ENCODE measurements around the gene WARS2.

The WARS2 gene

DNA sequence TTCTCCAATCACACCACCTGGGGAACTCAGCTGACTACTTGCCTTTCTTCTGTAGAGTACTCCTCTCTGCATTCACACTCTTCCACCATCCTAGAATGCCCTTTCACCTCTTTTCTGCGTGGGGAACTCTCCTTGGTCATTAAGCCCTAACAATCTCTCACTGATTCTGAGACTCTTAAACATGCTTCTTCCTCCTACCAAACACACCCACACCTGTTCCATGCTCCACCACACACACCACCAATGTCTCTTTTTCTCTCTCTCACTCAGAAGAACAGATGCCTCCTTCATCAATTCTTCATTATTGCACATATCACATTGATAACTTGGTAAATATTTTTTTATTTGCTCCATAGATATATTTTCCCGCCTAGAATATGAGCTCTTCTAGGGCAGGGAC is 53.6 kb downstream of the WARS2 start:
- no peaks in the 10 kb centered on the region; the same call in 1 of the 2 replicates for H3K9me3 ChIP-seq (ENCODE audit: control insufficient read depth, insufficient read depth, low read length)
- no peak overlapping the region for H3K9ac ChIP-seq (ENCODE audit: low read depth, low read length)
- H3K36me3 ChIP-seq (ENCODE audit: insufficient read depth, low read length) = no peaks in the 10 kb centered on the region
- H3K4me1 ChIP-seq (ENCODE audit: insufficient read depth, low read length) = peaks cover 8% of the 10 kb centered on the region; the same call in 1 of the 2 replicates

DNA sequence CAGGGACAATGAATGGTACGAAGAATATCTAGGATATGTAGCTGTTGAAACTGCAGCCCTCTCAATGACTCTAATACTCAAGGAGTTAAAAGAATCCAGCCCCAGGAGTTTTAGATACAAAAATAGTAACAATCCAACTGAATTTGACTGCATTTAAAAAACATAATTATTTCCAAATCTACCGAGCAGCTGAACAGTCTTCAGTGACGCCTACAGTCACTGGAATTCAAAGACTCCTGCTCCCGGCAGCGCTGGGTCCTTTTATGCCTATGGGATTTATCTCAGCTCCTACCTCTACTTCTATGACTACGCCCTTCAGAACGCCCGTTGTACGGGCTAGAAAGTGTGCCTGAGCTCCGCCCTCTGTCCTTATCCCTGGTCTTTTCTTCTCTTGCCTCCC is 55.7 kb downstream of the WARS2 start:
- peaks cover 16% of the 10 kb centered on the region; the same call in 1 of the 2 replicates for H3K4me1 ChIP-seq (ENCODE audit: insufficient read depth, low read length)

DNA sequence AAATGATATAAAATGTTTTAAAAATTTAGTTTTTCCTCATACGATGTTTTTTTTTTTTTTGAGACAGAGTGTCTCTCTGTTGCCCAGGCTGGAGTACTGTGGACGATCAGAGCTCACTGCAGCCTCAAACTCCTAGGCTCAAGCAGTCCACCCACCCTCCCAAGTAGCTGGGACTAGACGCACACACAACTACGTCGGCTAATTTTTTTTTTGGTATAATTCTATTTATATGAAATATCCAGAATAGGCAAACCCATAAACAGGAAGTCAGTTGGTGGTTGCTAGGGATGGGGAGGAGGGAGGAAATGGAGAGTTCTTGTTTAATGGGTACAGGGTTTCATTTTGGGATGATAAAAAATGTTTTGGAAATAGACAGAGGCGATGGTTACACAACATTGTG is 56.5 kb downstream of the WARS2 start:
- Histone ChIP-seq H3K9me3 (ENCODE audit: control insufficient read depth, insufficient read depth, low read length) (no peaks in the 10 kb centered on the region), H3K9ac (ENCODE audit: low read depth, low read length) (no peak overlapping the region), H3K4me1 (ENCODE audit: insufficient read depth, low read length) (peaks cover 16% of the 10 kb centered on the region; the same call in 1 of the 2 replicates), H3K36me3 (ENCODE audit: insufficient read depth, low read length) (no peaks in the 10 kb centered on the region)

More for the DNA sequence above, 55.7 kb downstream of the WARS2 start:
- Histone ChIP-seq H3K9me3 (ENCODE audit: control insufficient read depth, insufficient read depth, low read length) (no peaks in the 10 kb centered on the region), H3K36me3 (ENCODE audit: insufficient read depth, low read length) (no peaks in the 10 kb centered on the region), H3K9ac (ENCODE audit: low read depth, low read length) (no peak overlapping the region)

DNA sequence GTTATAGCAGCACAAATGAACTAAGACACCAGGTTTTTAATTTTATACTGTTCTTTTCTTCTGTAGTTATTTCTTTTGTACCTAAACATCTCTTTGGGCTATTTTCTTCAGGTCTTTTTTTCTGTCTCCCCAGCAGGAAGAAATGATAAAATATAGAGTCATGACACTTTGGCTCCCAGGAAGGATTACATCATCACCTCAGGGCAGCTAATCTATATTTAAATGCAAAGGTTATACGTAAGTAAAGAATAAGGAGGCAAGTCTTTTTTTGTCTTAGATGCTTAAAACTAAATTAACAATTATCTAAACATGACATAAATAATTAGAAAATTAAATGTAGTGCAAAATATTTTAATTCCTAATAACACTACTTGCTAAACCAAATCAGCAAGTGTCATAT is 57.0 kb downstream of the WARS2 start:
- H3K36me3 ChIP-seq (ENCODE audit: insufficient read depth, low read length) = no peaks in the 10 kb centered on the region
- peaks cover 16% of the 10 kb centered on the region; the same call in 1 of the 2 replicates for H3K4me1 ChIP-seq (ENCODE audit: insufficient read depth, low read length)
- no peak overlapping the region for H3K9ac ChIP-seq (ENCODE audit: low read depth, low read length)
- no peaks in the 10 kb centered on the region for H3K9me3 ChIP-seq (ENCODE audit: control insufficient read depth, insufficient read depth, low read length)

DNA sequence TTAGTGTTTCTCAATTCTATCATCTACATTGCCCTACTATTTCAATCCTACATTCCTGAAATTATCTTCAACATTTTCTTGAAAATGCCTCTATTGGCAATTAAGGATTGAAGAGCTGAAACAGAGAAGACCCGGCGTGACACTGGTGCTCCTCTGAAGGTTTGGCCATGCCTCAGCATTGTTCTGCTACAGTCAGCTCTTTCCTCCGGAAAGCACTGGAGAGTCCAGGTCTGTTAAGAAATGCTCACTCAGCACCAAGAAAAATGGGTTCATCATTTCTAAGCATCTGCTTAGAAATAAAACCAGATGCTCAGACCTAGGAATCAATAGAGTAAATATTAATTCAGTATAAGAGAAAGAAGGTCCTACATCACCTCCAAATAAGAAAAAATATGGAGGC is 58.8 kb downstream of the WARS2 start:
- no peak overlapping the region for H3K9ac ChIP-seq (ENCODE audit: low read depth, low read length)
- no peaks in the 10 kb centered on the region for H3K9me3 ChIP-seq (ENCODE audit: control insufficient read depth, insufficient read depth, low read length)
- H3K4me1 ChIP-seq (ENCODE audit: insufficient read depth, low read length) = peaks cover 7% of the 10 kb centered on the region; the same call in 1 of the 2 replicates
- H3K36me3 ChIP-seq (ENCODE audit: insufficient read depth, low read length) = no peaks in the 10 kb centered on the region

DNA sequence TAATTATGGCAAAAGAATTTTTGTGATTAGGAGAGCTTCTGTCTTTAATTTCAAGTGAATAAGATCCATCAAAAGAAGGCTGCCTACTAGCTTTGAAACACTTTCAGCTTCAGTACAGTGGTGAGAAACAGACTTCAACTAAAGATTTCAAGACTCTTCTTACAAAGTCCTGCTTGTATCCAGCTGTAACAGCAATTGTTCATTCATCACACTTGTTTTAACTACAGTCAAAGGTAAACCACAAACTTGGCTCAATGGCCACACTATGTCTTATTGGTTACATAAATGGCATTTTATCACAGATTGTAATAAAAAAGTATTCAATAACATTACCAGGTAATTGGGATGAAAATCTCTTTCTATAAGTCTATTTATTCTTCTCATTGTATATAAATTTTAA is 59.2 kb downstream of the WARS2 start:
- Histone ChIP-seq H3K4me1 (ENCODE audit: insufficient read depth, low read length) (peaks cover 7% of the 10 kb centered on the region; the same call in 1 of the 2 replicates), H3K9ac (ENCODE audit: low read depth, low read length) (no peak overlapping the region), H3K36me3 (ENCODE audit: insufficient read depth, low read length) (no peaks in the 10 kb centered on the region), H3K9me3 (ENCODE audit: control insufficient read depth, insufficient read depth, low read length) (no peaks in the 10 kb centered on the region)

DNA sequence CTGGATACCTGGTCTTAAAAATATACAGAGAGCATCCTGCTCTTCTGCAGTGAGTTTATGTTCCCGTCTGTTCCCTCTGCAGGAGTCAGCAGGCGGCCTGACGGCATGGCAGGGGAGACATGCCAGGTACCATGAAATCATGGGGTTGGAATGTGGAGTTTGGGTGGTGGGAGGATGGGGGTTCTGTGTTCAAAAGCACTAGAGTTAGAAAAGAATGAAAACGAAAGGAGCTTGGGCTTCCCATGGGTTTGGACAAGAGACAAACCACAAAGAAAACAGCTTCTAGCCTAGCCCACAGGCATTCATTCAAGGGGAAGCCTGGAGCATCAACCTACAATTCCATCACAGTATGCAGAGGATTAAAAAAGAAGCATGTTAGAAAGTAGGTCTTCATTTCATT is 59.9 kb downstream of the WARS2 start:
- H3K9ac ChIP-seq (ENCODE audit: low read depth, low read length) = no peak overlapping the region; the same call in 1 of the 2 replicates
- H3K4me1 ChIP-seq (ENCODE audit: insufficient read depth, low read length) = peaks cover 7% of the 10 kb centered on the region; the same call in 1 of the 2 replicates
- H3K9me3 ChIP-seq (ENCODE audit: control insufficient read depth, insufficient read depth, low read length) = no peaks in the 10 kb centered on the region
- H3K36me3 ChIP-seq (ENCODE audit: insufficient read depth, low read length) = no peaks in the 10 kb centered on the region

DNA sequence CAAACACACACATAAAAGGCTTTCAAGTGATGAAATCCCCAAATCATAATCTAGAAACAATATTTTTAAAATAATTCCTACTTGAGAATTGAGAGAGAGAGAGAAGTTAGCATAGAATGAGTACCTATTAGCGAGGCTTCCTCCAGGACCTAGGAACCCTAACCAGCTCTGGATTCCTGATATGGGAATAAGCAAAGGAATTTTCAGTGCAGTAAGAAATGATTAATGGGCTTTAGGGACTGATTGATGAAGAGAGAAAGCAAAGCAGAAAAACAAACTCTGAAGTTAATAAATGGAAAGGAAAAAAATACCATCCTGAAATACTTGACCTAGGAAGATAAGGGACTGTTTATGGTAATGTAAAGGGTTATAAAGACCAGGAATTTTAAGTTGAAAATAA is 60.6 kb downstream of the WARS2 start:
- no peaks in the 10 kb centered on the region for H3K36me3 ChIP-seq (ENCODE audit: insufficient read depth, low read length)
- H3K9ac ChIP-seq (ENCODE audit: low read depth, low read length) = no peak overlapping the region
- H3K4me1 ChIP-seq (ENCODE audit: insufficient read depth, low read length) = peaks cover 7% of the 10 kb centered on the region; the same call in 1 of the 2 replicates
- no peaks in the 10 kb centered on the region for H3K9me3 ChIP-seq (ENCODE audit: control insufficient read depth, insufficient read depth, low read length)

DNA sequence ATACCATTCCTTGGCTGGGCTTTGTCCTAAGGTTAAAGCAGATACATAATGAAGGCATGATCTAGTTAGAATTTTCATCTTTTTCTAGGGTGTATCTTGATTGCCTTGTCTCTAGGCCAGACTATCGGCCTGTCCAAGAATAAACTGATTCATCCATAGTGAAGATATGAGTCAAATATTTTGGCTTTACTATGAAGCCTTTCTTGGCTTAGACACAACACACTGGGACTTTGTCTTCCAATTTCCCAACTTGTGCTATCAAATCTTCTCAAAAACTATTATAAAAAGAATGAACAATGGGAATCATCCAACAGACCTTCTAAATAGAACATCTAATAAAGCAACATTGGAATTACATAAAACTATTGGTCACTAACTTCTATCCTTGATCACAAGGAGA is 64.8 kb downstream of the WARS2 start:
- no peaks in the 10 kb centered on the region for H3K36me3 ChIP-seq (ENCODE audit: insufficient read depth, low read length)
- no peaks in the 10 kb centered on the region for H3K9me3 ChIP-seq (ENCODE audit: control insufficient read depth, insufficient read depth, low read length)
- H3K9ac ChIP-seq (ENCODE audit: low read depth, low read length) = no peak overlapping the region
- H3K4me1 ChIP-seq (ENCODE audit: insufficient read depth, low read length) = no peaks in the 10 kb centered on the region; the same call in 1 of the 2 replicates

DNA sequence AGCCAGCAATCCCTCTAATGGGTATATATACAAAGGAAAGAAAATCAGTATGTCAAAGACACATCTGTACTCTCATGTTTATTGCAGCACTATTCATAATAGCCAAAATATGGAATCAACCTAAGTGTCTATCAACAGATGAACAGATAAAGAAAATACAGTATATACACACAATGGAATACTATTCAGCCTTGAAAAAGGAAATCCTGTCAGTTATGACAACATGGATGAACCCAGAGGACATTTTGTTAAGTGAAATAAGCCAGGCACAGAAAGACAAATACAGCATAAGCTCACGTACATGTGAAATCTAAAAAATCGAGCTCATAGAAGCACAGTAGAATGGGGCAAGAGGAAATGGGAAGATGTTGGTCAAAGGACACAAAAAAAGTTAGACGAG is 69.1 kb downstream of the WARS2 start:
- H3K9me3 ChIP-seq (ENCODE audit: control insufficient read depth, insufficient read depth, low read length) = no peaks in the 10 kb centered on the region
- H3K9ac ChIP-seq (ENCODE audit: low read depth, low read length) = no peak overlapping the region
- no peaks in the 10 kb centered on the region for H3K4me1 ChIP-seq (ENCODE audit: insufficient read depth, low read length)
- no peaks in the 10 kb centered on the region for H3K36me3 ChIP-seq (ENCODE audit: insufficient read depth, low read length)

DNA sequence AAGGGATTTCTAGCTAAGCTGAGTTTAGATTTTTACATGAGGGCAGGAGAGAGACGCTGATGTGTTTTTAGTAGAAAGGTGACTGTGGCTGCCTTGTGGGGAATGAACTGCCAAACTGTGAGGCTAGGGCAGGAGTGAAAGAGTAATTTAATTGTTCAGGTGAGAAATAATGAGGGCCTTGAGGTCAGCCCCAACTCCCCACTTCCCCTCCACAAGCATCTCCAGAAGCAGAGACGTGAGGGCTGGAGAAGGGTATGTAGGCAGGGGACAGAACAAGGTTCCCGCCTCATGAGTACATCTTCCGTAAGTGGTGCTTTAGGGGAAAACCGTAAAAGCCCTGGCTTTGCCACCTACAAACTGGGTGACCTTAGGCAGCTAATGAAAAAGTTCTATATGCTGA is 70.8 kb downstream of the WARS2 start:
- Histone ChIP-seq H3K36me3 (ENCODE audit: insufficient read depth, low read length) (no peaks in the 10 kb centered on the region), H3K4me1 (ENCODE audit: insufficient read depth, low read length) (no peaks in the 10 kb centered on the region), H3K9me3 (ENCODE audit: control insufficient read depth, insufficient read depth, low read length) (no peaks in the 10 kb centered on the region), H3K9ac (ENCODE audit: low read depth, low read length) (no peak overlapping the region)

DNA sequence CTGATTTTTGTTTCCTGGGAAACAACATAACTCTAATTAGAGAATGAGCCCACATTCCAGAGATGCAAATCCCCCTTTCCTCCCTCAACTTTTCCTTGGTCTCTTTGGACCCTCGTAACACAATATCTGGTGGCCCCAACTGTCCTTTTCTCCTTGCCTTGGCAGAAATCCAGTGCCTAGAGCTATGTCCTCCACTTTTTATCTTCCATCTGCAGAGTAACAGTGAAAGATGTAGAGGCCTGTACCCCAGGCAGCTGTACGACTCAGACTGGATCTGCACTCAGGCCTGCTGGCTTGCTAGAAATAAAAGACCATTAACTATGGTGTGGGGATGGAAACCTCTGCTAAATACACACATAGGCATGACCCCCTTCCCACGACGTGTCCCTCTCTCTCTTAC is 72.0 kb downstream of the WARS2 start:
- H3K9ac ChIP-seq (ENCODE audit: low read depth, low read length) = no peak overlapping the region
- no peaks in the 10 kb centered on the region for H3K36me3 ChIP-seq (ENCODE audit: insufficient read depth, low read length)
- H3K9me3 ChIP-seq (ENCODE audit: control insufficient read depth, insufficient read depth, low read length) = no peaks in the 10 kb centered on the region
- no peaks in the 10 kb centered on the region for H3K4me1 ChIP-seq (ENCODE audit: insufficient read depth, low read length)

DNA sequence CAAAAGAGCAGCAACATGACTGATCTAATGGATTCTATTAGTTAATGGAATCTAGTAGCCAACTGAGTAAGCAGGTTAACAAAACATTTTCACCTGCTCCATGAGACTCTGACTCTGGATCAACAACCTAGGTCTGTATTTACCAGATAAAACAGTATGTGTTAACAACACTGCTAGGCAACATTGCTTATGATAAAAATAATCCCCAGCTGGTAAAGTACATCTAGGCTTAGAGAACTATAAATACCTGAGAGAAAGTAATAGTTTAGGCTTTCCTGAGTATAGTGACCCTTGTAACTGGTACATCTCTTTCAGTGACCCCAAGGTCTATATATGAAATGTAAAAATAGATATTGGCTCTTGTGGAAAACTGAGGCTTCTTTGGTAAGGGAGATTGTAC is 78.8 kb downstream of the WARS2 start:
- Histone ChIP-seq H3K9me3 (ENCODE audit: control insufficient read depth, insufficient read depth, low read length) (no peaks in the 10 kb centered on the region), H3K36me3 (ENCODE audit: insufficient read depth, low read length) (no peaks in the 10 kb centered on the region), H3K4me1 (ENCODE audit: insufficient read depth, low read length) (no peaks in the 10 kb centered on the region), H3K9ac (ENCODE audit: low read depth, low read length) (no peak overlapping the region)

DNA sequence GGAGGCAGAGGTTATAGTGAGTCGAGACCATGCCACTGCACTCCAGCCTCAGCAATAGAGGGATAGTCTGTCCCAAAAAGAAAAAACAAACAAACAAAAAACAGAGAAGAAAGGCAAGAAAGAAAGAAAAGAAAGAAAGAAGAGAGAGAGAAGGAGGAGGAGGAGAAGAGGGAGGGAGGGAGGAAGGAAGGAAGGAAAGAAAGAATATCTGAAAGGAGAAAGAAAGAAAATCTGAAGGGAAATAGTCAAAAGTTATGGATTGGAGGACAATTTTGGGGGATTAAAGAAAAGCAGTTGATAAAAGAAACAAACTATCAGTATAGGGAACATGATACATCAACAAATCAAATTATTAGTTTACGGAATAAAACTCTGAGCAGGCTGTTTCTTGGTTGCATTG is 84.9 kb downstream of the WARS2 start:
- Histone ChIP-seq H3K4me1 (ENCODE audit: insufficient read depth, low read length) (no peaks in the 10 kb centered on the region), H3K36me3 (ENCODE audit: insufficient read depth, low read length) (no peaks in the 10 kb centered on the region), H3K9me3 (ENCODE audit: control insufficient read depth, insufficient read depth, low read length) (no peaks in the 10 kb centered on the region), H3K9ac (ENCODE audit: low read depth, low read length) (no peak overlapping the region)

DNA sequence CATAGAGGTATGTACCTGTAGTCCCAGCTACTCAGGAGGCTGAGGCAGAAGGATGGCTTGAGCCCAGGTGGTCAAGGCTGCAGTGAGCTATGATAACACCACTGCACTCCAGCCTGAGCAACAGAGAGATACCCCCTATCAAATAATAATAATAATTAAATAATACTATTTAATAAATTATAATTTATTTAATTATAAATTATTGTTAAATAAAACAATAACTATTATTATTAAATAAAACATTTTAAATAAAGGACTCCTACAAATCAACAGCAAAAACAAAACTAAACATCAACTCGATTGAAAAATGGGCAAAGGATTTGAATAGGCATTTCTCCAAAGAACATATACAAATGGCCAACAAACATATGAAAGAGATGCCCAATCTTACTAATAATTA is 86.5 kb downstream of the WARS2 start:
- no peaks in the 10 kb centered on the region for H3K36me3 ChIP-seq (ENCODE audit: insufficient read depth, low read length)
- H3K9ac ChIP-seq (ENCODE audit: low read depth, low read length) = no peak overlapping the region
- no peaks in the 10 kb centered on the region for H3K4me1 ChIP-seq (ENCODE audit: insufficient read depth, low read length)
- H3K9me3 ChIP-seq (ENCODE audit: control insufficient read depth, insufficient read depth, low read length) = no peaks in the 10 kb centered on the region

DNA sequence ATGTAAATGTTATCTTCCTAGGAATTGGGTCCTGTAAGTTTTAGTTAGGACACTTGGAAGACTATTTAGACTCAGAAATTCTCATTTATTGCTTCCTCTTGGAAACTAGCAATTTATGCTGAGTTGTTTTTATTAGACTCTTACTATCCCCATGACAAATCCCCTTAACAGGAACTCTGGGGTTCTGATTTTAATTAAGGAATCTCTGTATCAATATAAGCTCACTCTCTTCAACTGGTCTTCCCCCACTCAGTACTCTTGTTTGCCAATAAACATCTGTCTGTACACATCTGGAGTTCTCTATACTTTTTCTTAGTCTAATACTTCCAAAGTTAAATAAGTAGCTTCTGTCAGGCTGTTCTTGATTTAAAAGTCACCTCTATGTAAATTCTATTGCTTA is 88.2 kb downstream of the WARS2 start:
- Histone ChIP-seq H3K9ac (ENCODE audit: low read depth, low read length) (no peak overlapping the region), H3K36me3 (ENCODE audit: insufficient read depth, low read length) (no peaks in the 10 kb centered on the region), H3K9me3 (ENCODE audit: control insufficient read depth, insufficient read depth, low read length) (no peaks in the 10 kb centered on the region), H3K4me1 (ENCODE audit: insufficient read depth, low read length) (no peaks in the 10 kb centered on the region)
